DMS 273 (cell line): ENCODE data around the gene ECT2L.
"Not testable (repeated sequence)": the region's sequence is repeated elsewhere in the genome, so short reads cannot be mapped to it uniquely, and the experiment has no call there.

ENCODE experiments used
- DNase-seq: peaks from one replicate; lab custom pipeline; 2025; ENCODE audit not compliant: unreplicated experiment; lab: John Stamatoyannopoulos, UW

ECT2L gene

DNA sequence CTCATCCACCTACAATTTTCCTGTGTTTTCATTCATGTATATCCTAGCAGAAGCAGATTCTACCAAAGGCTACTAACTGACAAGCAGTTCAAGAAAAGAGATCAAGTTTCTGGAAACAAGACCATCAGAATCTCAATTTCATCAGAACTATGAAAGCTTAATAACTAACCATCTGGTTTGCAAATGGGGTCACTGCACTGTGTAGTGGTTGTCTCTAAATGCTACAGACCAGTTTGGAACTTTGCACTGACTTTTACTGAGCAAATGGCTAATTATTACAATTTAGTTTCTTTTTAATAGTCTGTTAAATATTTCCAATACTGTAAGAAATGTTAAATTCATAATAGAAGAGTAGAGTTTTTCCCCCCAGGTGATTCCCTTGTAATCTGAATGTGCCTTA lies 127.7 kb downstream of the ECT2L start:
- peak; percentile 60 for DNase-seq

DNA sequence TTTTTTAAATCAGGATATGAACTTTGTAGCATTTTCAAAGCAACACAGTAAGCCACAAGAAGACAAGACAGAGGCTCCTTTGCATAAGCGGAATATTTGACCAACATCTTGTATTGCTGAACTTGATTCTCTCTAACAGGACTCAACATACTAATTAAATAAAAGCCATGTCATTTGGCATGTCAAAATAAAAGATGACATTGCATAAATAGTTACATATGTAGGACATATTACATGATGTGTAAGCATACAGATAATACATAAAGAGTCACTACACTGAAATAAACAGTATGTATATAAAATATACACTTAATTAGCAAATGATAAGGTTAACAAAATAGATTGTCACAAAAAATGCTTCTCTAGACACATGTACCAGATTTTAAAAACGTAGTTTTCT lies 129.9 kb downstream of the ECT2L start:
- no peak for DNase-seq

DNA sequence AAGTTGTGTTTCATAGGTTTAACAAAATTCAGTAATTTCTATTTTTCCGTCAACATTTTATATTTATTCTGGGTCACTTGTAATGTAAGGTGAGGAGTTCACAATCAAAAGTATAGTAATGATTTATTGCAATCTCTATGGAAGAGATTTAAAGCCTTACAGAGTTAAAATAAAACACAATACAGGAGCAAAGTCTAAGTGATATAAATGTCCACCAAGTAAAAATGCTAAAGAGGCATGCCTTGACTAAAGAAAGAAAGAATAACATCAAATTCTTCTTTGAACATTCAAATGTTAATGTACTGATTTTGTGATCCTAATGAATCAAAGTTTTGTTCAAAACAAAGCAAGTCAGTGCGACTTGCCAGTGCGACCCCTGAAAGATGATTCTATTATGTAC lies 130.7 kb downstream of the ECT2L start:
- no peak for DNase-seq

DNA sequence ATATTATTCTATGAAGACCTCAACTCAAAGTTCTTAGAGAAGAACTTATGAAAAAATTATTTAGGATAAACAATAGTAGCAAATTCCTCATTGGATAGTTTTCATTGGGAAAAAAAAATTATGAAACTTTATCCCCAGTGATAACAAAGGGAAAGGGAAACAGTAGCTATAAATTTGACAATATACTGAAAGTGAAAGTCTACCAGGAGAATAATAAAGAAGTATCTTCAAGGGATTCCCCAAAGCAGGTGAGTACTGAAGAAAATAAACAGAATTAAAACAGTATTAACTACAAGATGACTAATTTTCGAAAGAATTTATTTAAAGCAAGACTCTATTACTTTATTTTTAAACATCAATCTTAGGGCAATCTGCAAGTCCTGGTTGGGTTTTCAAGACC lies 135.8 kb downstream of the ECT2L start:
- no peak for DNase-seq

DNA sequence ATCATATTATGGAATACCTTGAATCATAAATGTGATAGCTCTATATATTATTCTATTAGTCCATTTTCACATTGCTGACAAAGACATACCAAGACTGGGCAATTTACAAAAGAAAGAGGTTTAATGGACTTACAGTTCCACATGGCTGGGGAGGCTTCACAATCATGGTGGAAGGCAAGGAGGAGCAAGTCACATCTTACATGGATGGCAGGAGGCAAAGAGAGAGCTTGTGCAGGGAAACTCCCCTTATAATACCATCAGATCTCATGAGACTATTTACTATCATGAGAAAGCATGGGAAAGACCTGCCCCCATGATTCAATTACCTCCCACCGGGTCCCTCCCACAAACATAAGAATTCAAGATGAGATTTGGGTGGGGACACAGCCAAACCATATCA lies 141.0 kb downstream of the ECT2L start:
- DNase-seq, result not testable (repeated sequence)

DNA sequence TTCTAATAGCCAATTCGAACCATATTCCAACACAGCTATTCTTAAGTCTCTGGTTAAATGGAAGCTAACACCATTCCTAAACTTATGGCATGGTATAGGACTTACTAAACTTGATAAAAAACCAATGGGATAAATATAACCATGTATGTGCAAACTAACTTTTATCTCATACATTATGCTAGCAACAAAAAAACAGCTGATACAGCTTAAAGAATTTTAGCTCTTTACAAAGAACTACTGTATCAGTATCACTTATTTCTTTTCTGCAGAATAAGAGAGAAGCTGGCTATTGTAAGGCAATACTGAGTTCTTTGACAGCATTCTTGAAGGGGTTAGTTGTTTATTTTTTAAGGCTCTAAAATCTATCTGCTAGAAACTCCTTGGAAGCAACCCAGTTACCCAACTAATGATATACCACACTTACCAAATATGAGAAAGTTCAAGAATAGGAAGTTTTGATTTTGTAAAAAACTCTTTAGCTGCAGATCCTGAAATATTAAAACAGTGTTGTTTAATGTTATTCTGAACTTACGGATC lies 147.3 kb downstream of the ECT2L start:
- no peak for DNase-seq

DNA sequence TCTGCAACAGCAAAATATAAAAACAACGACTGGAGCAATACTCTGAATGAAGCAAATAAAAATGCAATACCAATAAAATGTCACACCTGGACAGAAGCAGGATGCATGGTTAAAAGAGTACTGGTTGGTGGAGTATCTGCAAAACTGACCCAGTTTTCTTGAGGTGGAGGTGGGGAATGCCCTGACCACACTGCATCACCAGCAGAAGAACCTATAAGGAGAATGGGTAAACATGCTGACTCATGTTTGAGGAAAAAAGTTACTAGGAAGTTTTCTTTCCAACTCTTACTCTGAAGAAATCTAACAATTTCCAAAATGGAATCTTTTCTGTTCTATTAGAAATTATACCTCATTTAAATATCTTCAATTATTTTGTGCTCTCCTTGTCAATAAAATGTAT lies 148.5 kb downstream of the ECT2L start:
- no peak for DNase-seq

DNA sequence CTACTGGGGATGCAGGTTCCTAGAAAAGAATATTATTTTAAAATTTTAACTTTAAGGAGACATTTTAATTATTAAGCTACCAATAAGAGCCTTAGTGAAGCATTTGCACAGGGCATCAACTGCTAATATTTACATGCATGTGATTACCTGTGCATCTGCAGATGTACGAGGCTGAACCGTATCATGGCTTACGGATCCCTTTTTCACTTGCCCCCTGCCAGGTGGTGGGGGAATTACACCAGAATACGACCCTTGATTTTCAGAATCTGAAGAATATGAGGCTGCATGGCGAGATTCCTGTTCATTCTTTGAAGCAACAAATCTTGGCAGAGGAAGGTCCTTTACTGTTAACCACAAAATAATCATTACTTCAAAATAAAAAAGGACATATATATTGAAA lies 149.5 kb downstream of the ECT2L start:
- peak; percentile 40 for DNase-seq

DNA sequence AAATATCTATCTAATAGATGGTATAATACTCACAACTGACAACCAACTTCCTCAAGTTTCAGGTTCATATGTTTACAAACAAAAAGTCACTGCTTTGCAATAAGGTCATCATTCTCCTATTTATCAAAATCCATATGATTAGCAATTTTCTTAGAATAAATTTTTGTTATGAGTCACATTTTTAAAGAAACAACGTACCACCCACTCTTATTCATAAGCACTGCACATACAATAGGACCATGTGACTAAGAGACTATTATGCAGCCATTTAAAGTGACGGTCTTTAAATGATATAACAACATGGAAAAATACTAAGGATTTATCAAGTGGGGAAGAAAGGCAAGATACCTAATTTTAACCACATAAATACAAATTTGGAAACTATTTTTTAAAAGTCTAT lies 152.1 kb downstream of the ECT2L start:
- DNase-seq, result no peak

DNA sequence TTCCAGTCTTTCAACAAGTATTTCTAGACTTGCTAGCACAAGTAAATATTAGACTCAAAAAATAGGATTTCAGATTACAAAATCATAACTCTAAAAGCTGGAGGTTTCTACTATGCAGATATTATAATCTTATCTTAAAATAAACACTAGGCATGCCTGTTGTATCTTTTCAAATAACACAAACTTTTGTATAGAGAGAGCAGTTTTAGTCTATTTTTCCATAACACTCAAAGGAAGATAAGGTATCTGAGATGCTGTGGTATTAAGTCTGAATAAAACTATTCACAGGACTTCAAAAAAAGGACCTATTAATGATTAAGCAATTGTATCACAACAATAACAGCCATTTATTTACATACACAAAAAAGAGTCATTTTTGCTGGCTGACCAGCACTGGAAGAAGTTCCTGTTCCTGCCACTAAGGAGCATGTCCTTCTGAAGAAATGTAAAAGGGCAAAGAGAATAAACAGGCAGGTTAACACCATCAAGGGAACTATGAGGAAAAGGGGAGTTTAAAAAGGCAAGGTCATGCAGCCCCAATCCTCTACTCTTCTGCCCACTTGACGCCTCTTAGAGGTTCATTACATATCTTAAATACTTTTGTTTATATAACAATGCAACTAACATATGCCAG lies 152.8 kb downstream of the ECT2L start:
- DNase-seq, result no peak

DNA sequence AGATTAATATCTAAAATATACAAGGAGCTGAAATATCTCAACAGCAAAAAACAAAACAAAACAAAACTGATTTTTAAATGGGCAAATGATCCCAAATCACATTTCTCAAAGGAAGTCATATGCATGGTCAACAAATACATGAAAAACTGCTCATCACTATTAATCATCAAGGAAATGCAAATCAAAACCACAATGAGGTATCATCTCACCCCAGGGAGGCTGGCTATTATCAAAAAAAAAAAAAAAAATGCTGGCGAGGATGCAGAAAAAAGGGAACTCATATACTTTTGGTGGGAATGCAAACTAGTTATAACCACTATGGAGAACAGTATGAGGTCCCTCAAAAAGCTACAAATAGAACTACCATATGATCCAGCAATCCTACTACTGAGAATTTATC lies 157.6 kb downstream of the ECT2L start:
- DNase-seq, result no peak
